GM23338 (cell line): ENCODE results near the gene AP1G1.

Experiments used
- CREB1 ChIP-seq: fragments of 250-450 bp; sonication (Bioruptor Pico); IDR thresholded peaks from 2 replicates; pipeline ENCODE4 v1.5.0; 2020; ENCODE audit warnings: low read depth, mild to moderate bottlenecking, moderate library complexity
- CTCF ChIP-seq, 2 experiments: fragments of 200-600 bp in 1 of 2; sonication (generic) in 1 of 2; conservative IDR thresholded peaks; 2 replicates each; pipeline versions ENCODE4 v1.5.1 to v1.6.1; 2016 to 2017; ENCODE audit warnings: antibody characterized with exemption in 2 of 2, low read depth in 2 of 2, mild to moderate bottlenecking in 2 of 2, moderate library complexity in 1 of 2
- ETS1 ChIP-seq: IDR thresholded peaks from 2 replicates; pipeline ENCODE4 v1.6.1; 2016; ENCODE audit warnings: antibody characterized with exemption
- EZH2 ChIP-seq: fragments of 200-600 bp; sonication (generic); IDR thresholded peaks from one replicate; pipeline ENCODE4 v1.8.0; 2017; ENCODE audit warnings: antibody characterized with exemption, mild to moderate bottlenecking, low read depth; ENCODE audit not compliant: unreplicated experiment
- EZH2phosphoT487 ChIP-seq: fragments of 200-600 bp; sonication (generic); IDR thresholded peaks from one replicate; pipeline ENCODE4 v1.8.1; 2018; ENCODE audit warnings: antibody characterized with exemption; ENCODE audit not compliant: unreplicated experiment
- JUNB ChIP-seq: IDR thresholded peaks from one replicate; pipeline ENCODE4 v1.6.1; 2016; ENCODE audit warnings: antibody characterized with exemption; ENCODE audit not compliant: unreplicated experiment
- NANOG ChIP-seq: IDR thresholded peaks from 2 replicates; pipeline ENCODE4 v1.6.1; 2016; ENCODE audit warnings: antibody characterized with exemption, borderline replicate concordance
- POLR2AphosphoS5 ChIP-seq: IDR thresholded peaks from 2 replicates; pipeline ENCODE4 v1.6.1; 2016; ENCODE audit warnings: antibody characterized with exemption, low read depth
- REST ChIP-seq: IDR thresholded peaks from one replicate; pipeline ENCODE4 v1.6.1; 2018; ENCODE audit warnings: antibody characterized with exemption; ENCODE audit not compliant: unreplicated experiment
- STAT1 ChIP-seq: IDR thresholded peaks from one replicate; pipeline ENCODE4 v1.6.1; 2016; ENCODE audit warnings: antibody characterized with exemption; ENCODE audit not compliant: unreplicated experiment
- ZNF331 ChIP-seq: fragments of 250-450 bp; sonication (Bioruptor Pico); IDR thresholded peaks from 2 replicates; pipeline ENCODE4 v1.5.0; 2020; ENCODE audit warnings: low read depth, mild to moderate bottlenecking, moderate library complexity

GRCh38 chr16:71723537-71724319 lies 84.9 kb downstream of the AP1G1 start:
- no peak for TF ChIP-seq CTCF (conservative IDR thresholded peaks at IDR 0.05; ENCODE audit: low read depth in 2 of 2)
- no peak for TF ChIP-seq REST
- TF ChIP-seq ETS1 = no peak
- TF ChIP-seq POLR2AphosphoS5 = peak; percentile 30; the same call in 1 of the 2 replicates
- TF ChIP-seq EZH2 = no peak
- no peak for TF ChIP-seq EZH2phosphoT487
- TF ChIP-seq STAT1 = no peak
- TF ChIP-seq NANOG = no peak
- TF ChIP-seq CREB1 (CRISPR knock-in tag) = no peak
- no peak for TF ChIP-seq JUNB
- no peak for TF ChIP-seq ZNF331 (CRISPR knock-in tag)
